HepG2 (cell line): ENCODE results near the gene NFATC3. TPM values are rescaled to one million over a fixed set of nuclear protein-coding genes. Genes with fewer than 3 reads are reported as not detected.

Experiments
- BCL6 ChIP-seq: IDR thresholded peaks from 2 replicates; pipeline ENCODE4 v1.6.1; 2016; ENCODE audit warnings: missing genetic modification reagents, missing compliant biosample characterization
- CHD4 ChIP-seq: fragments of 200-600 bp; sonication (generic); IDR thresholded peaks from 2 replicates; pipeline ENCODE4 v1.7.0; 2017; ENCODE audit warnings: mild to moderate bottlenecking, low read length, borderline replicate concordance
- CREM ChIP-seq, 2 experiments: sonication (generic) in 1 of 2; formaldehyde crosslinking in 1 of 2; IDR thresholded peaks; 2 replicates each; pipeline versions ENCODE4 v1.4.0 to v1.6.1; 2016 to 2020; ENCODE audit warnings: antibody characterized with exemption in 1 of 2, mild to moderate bottlenecking in 1 of 2, missing genetic modification reagents in 1 of 2
- FOXA3 ChIP-seq: IDR thresholded peaks from 2 replicates; pipeline ENCODE4 v1.6.1; 2016; ENCODE audit warnings: missing genetic modification reagents, missing compliant biosample characterization
- KMT2B ChIP-seq: IDR thresholded peaks from 2 replicates; pipeline ENCODE4 v1.6.1; 2016; ENCODE audit warnings: missing genetic modification reagents, missing compliant biosample characterization
- NFIC ChIP-seq: IDR thresholded peaks from 2 replicates; pipeline ENCODE4 v1.6.1; 2012; ENCODE audit warnings: mild to moderate bottlenecking, low read length, inconsistent platforms
- PRDM10 ChIP-seq: sonication (generic); formaldehyde crosslinking; IDR thresholded peaks from 2 replicates; pipeline ENCODE4 v1.4.0; 2020; ENCODE audit warnings: low read depth, missing genetic modification reagents
- SRF ChIP-seq: IDR thresholded peaks from 2 replicates; pipeline ENCODE4 v1.6.1; 2011; ENCODE audit warnings: mild to moderate bottlenecking, low read depth, low read length, moderate library complexity
- TEAD3 ChIP-seq: optimal IDR thresholded peaks from 2 replicates; pipeline ENCODE3; 2016; ENCODE audit warnings: borderline replicate concordance
- TRIM22 ChIP-seq: fragments of 450-650 bp; IDR thresholded peaks from 2 replicates; pipeline ENCODE4 v1.6.1; 2017
- ZNF33B ChIP-seq: sonication (generic); formaldehyde crosslinking; IDR thresholded peaks from 2 replicates; pipeline ENCODE4 v1.5.1; 2020; ENCODE audit warnings: mild to moderate bottlenecking, missing genetic modification reagents
- ZSCAN22 ChIP-seq: sonication (generic); formaldehyde crosslinking; IDR thresholded peaks from 2 replicates; pipeline ENCODE4 v1.4.0; 2020; ENCODE audit warnings: mild to moderate bottlenecking, missing genetic modification reagents
- polyA plus RNA-seq, 8 experiments: library from polyadenylated mRNA; depleted of rRNA in 3 of 8; stranded (reverse) in 7 of 8; unstranded in 1 of 8; fragments of >200 nt; fragmentation: Illumina TruSeq in 4 of 8; extraction: Trizol in 4 of 8; gene quantifications; 2 replicates each; pipeline versions ENCODE4 v1.2.1 to v1.2.3, GENCODE V29; 2011 to 2016; ENCODE audit warnings: low read depth in 4 of 8, missing spikeins in 1 of 8, mixed read lengths in 1 of 8; ENCODE audit not compliant: insufficient read depth in 1 of 8
- total RNA-seq, 5 experiments: library from RNA; depleted of rRNA; stranded (reverse); fragments of >200 nt; fragmentation: Illumina TruSeq; extraction: Trizol; gene quantifications; 2 replicates each; pipeline ENCODE4 v1.2.3, GENCODE V29; 2016; ENCODE audit warnings: low read depth in 1 of 5
- TF ChIP-seq, protein P1 (sequence below): sonication (generic); formaldehyde crosslinking; IDR thresholded peaks from one replicate; pipeline ENCODE4 v1.5.1; 2020; ENCODE audit warnings: mild to moderate bottlenecking, missing genetic modification reagents; ENCODE audit errors: not compliant biosample characterization
- TF ChIP-seq, protein P2 (sequence below): sonication (generic); formaldehyde crosslinking; IDR thresholded peaks from 2 replicates; pipeline ENCODE4 v1.4.0; 2020; ENCODE audit warnings: mild to moderate bottlenecking, missing genetic modification reagents

The NFATC3 gene
- total and polyA plus RNA-seq, 2 of the 13 experiments (the other 11 are each of a cell fraction or from before 2014, with no cell fraction given), result 52.6 to 62.7 TPM

GRCh38 chr16:68264128-68265077, 179.2 kb downstream of the NFATC3 start, which contains the start of gene SLC7A6 (continued):
- TF ChIP-seq, protein P1, sequence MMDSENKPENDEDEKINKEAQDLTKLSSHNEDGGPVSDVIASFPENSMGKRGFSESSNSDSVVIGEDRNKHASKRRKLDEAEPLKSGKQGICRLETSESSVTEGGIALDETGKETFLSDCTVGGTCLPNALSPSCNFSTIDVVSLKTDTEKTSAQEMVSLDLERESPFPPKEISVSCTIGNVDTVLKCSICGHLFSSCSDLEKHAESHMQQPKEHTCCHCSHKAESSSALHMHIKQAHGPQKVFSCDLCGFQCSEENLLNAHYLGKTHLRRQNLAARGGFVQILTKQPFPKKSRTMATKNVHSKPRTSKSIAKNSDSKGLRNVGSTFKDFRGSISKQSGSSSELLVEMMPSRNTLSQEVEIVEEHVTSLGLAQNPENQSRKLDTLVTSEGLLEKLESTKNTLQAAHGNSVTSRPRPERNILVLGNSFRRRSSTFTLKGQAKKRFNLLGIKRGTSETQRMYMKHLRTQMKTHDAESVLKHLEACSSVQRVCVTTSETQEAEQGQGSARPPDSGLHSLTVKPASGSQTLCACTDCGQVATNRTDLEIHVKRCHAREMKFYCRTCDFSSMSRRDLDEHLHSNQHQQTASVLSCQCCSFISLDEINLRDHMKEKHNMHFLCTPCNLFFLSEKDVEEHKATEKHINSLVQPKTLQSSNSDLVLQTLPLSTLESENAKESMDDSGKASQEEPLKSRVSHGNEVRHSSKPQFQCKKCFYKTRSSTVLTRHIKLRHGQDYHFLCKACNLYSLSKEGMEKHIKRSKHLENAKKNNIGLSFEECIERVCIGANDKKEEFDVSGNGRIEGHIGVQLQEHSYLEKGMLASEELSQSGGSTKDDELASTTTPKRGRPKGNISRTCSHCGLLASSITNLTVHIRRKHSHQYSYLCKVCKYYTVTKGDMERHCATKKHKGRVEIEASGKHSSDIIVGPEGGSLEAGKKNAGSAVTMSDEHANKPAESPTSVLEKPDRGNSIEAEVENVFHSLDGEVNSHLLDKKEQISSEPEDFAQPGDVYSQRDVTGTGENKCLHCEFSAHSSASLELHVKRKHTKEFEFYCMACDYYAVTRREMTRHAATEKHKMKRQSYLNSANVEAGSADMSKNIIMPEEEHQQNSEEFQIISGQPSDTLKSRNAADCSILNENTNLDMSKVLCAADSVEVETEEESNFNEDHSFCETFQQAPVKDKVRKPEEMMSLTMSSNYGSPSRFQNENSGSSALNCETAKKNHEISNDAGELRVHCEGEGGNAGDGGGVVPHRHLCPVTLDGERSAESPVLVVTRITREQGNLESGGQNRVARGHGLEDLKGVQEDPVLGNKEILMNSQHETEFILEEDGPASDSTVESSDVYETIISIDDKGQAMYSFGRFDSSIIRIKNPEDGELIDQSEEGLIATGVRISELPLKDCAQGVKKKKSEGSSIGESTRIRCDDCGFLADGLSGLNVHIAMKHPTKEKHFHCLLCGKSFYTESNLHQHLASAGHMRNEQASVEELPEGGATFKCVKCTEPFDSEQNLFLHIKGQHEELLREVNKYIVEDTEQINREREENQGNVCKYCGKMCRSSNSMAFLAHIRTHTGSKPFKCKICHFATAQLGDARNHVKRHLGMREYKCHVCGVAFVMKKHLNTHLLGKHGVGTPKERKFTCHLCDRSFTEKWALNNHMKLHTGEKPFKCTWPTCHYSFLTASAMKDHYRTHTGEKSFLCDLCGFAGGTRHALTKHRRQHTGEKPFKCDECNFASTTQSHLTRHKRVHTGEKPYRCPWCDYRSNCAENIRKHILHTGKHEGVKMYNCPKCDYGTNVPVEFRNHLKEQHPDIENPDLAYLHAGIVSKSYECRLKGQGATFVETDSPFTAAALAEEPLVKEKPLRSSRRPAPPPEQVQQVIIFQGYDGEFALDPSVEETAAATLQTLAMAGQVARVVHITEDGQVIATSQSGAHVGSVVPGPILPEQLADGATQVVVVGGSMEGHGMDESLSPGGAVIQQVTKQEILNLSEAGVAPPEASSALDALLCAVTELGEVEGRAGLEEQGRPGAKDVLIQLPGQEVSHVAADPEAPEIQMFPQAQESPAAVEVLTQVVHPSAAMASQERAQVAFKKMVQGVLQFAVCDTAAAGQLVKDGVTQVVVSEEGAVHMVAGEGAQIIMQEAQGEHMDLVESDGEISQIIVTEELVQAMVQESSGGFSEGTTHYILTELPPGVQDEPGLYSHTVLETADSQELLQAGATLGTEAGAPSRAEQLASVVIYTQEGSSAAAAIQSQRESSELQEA (CRISPR knock-in tag), result no peak
- TF ChIP-seq CREM (IDR thresholded peaks at IDR 0.05), result no peak
- TF ChIP-seq CREM (CRISPR knock-in tag; IDR thresholded peaks at IDR 0.05), result no peak
- no peak; the same call in 1 of the 2 replicates for TF ChIP-seq KMT2B (CRISPR knock-in tag)
- TF ChIP-seq CHD4, result no peak
- TF ChIP-seq FOXA3 (CRISPR knock-in tag), result no peak
- peak; percentile 85 for TF ChIP-seq BCL6
- no peak for TF ChIP-seq ZNF33B (CRISPR knock-in tag)
- no peak for TF ChIP-seq SRF
- no peak for TF ChIP-seq TRIM22
- no peak for TF ChIP-seq ZSCAN22 (CRISPR knock-in tag)
- TF ChIP-seq, protein P2, sequence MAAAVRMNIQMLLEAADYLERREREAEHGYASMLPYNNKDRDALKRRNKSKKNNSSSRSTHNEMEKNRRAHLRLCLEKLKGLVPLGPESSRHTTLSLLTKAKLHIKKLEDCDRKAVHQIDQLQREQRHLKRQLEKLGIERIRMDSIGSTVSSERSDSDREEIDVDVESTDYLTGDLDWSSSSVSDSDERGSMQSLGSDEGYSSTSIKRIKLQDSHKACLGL (CRISPR knock-in tag), result 0 out of 2 replicates have a peak, but pooled peaks have one; percentile 89
- TF ChIP-seq PRDM10 (CRISPR knock-in tag), result no peak
- no peak for TF ChIP-seq NFIC
- TF ChIP-seq TEAD3, result peak; percentile 47
